ENCODE results near the gene PIBF1.
"Not testable (repeated sequence)": the region's sequence is repeated elsewhere in the genome, so short reads cannot be mapped to it uniquely, and the experiment has no call there.

PIBF1 gene

GRCh38 chr13:72884101-72884500 is 102.2 kb downstream of the PIBF1 start:
- no peak overlapping the region for H3K27ac ChIP-seq
- TF ChIP-seq CTCF (IDR thresholded peaks at IDR 0.05) = no peak
- TF ChIP-seq ZFX (IDR thresholded peaks at IDR 0.05; ENCODE audit: borderline replicate concordance) = no peak

DNA sequence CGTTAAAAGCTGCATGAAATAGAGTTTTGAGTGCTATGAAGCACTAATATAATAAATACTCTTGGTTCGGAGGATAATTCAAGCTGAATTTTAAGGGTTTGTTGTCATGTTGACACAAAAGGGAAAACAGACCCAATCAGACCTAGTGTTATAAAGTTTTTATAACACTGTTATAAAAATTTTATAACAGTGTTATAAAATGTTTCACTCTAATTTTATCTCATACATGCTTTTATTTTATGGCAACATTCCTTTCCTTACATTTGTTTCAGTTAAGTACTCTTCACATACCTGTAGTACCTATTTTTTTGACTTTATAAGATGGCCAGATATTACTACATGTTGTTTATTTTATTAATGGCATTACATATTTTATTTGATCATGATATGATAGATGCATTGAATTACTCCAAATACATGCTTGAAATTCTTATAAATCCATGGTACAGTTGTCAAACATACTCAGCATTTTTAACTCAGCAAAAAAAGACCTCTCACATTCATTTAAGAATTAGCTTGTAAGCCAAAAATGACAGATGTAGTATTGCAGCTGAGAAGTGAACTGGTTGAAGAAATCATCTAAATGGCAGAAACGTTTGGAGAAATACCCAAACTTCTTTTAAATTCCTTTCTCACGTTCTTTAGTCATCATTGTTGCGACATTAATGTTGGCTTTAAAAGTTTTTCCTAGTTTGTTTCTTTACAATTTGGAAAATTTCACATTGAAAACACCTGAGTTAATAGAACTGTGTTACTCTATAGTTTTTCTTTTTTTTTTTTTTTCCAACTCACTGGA is 104.5 kb downstream of the PIBF1 start:
- TF ChIP-seq CTCF (IDR thresholded peaks at IDR 0.05) (no peak), ZFX (IDR thresholded peaks at IDR 0.05; ENCODE audit: borderline replicate concordance) (no peak)

GRCh38 chr13:72889495-72889894 is 107.6 kb downstream of the PIBF1 start:
- TF ChIP-seq ZFX (IDR thresholded peaks at IDR 0.05; ENCODE audit: borderline replicate concordance) (no peak), CTCF (IDR thresholded peaks at IDR 0.05) (no peak)
- no peak overlapping the region for H3K27ac ChIP-seq

More for the DNA sequence above, 104.5 kb downstream of the PIBF1 start:
- no peak overlapping the region for H3K27ac ChIP-seq

DNA sequence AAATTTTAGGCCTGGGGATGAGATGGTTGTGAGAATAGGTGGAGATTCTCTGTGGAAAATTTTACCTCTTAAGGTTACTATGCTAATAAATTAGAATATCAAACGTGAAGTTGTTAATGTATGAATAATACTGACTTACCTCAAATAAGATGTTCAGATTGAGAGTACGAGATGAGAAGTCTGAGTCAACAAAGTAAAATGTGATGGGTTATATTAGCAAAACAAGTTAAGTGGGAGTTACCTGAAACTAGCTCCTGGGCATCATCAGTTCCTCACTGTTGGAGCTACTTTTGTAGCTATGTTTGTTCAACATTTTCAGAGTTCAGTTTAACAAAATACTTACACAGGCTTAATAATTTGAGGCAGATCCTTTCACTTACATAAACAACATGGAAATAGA is 108.6 kb downstream of the PIBF1 start:
- TF ChIP-seq CTCF (IDR thresholded peaks at IDR 0.05) (no peak), ZFX (IDR thresholded peaks at IDR 0.05; ENCODE audit: borderline replicate concordance) (no peak)
- H3K27ac ChIP-seq = no peak overlapping the region

DNA sequence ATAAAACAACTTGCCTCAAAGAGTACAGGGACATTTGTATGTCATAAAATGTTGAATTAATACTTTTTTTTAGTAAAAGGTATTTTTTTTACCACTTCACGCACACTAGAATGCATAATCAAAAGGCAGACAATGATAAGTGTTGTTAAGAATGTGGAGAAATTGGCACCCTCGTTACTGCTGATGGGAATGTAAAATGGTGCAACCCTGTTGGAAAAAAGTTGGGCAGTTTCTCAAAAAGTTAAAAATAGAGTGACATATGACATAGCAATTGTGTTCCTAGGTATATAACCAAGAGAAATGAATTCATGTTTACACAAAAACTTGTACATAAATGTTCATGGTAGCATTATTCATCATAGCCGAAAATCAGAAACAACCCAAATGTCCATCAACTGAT is 109.5 kb downstream of the PIBF1 start:
- no peak overlapping the region for H3K27ac ChIP-seq
- TF ChIP-seq CTCF (IDR thresholded peaks at IDR 0.05) (no peak), ZFX (IDR thresholded peaks at IDR 0.05; ENCODE audit: borderline replicate concordance) (no peak)

- TF ChIP-seq ZFX (IDR thresholded peaks at IDR 0.05; ENCODE audit: borderline replicate concordance) (no peak), CTCF (IDR thresholded peaks at IDR 0.05) (no peak)
- H3K27ac ChIP-seq = no peak overlapping the region
Measured at GRCh38 chr13:72896869-72897268, 114.9 kb downstream of the PIBF1 start.

DNA sequence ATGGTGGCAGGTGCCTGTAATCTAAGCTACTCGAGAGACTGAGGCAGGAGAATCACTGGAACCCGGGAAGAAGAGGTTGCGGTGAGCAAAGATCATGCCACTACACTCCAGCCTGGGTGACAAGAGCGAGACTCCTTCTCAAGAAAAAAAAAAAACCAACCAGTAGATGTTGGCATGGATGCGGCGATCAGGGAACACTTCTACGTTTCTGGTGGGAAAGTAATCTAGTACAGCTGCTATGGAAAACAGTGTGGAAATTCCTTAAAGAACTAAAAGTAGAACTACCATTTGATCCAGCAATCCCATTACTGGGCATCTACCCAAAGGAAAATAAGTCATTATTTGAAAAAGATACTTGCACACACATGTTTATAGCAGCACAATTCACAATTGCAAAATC is 119.6 kb downstream of the PIBF1 start:
- not testable (repeated sequence) for H3K27ac ChIP-seq

DNA sequence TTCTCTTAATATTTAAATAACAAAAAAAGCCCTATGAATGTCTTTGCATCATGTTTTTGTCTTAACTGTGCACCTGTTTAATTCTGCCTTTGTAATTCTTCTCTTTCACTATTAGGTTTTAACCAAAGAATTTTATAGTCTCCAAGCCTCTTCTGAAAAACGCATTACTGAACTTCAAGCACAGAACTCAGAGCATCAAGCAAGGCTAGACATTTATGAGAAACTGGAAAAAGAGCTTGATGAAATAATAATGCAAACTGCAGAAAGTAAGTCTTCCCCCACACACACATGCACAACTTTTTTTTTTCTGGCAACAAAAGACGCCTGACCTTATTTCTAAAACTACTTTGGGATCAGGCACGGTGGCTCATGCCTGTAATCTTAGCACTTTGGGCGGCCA is 126.5 kb downstream of the PIBF1 start:
- no peak overlapping the region for H3K27ac ChIP-seq
- TF ChIP-seq ZFX (IDR thresholded peaks at IDR 0.05; ENCODE audit: borderline replicate concordance) (no peak), CTCF (IDR thresholded peaks at IDR 0.05) (no peak)
